Panc1 (cell line): Measurements from ENCODE around the gene BPIFA1. TPM values are rescaled to one million over a fixed set of nuclear protein-coding genes. Genes with fewer than 3 reads are reported as not detected.
A peak's percentile ranks its signal among the peaks of the same experiment; 100 is the strongest.

Experiments
- ATAC-seq: fragments of 200-7000 bp; cut with Tn5 transposase; 2 replicates; pipeline ENCODE4 v1.9.1; 2020; ENCODE audit warnings: mild to moderate bottlenecking, moderate library complexity
- BruUV-seq: library from RNA; stranded (reverse); fragments of 400-500 nt; replicated peaks from 2 replicates; lab custom pipeline; 2021; lab: Mats Ljungman, UMichigan
- CTCF ChIA-PET: fragments of 300-600 bp; sonication (Branson Sonifier 250); formaldehyde crosslinking; loops from one replicate; lab custom pipeline; 2022; ENCODE audit warnings: antibody characterized with exemption; lab: Charles Lee
- POLR2A ChIA-PET: fragments of 300-600 bp; sonication (Branson Sonifier 250); formaldehyde crosslinking; loops from one replicate; lab custom pipeline; 2022; ENCODE audit warnings: antibody characterized with exemption; lab: Charles Lee
- DNase-seq: peaks from one replicate; pipeline ENCODE4 v3.0.0-alpha.2; 2010; ENCODE audit warnings: low read depth, low spot score
- H3K27ac ChIP-seq: 2 replicates; pipeline ENCODE4 v1.5.1; 2011; ENCODE audit warnings: mild to moderate bottlenecking, low read length, inconsistent platforms
- H3K27me3 ChIP-seq: fragments of 200-500 bp; sonication (Bioruptor generic); 2 replicates; pipeline ENCODE4 v1.6.0; 2014; ENCODE audit warnings: low read length, inconsistent platforms; ENCODE audit not compliant: control insufficient read depth, insufficient read depth
- H3K36me3 ChIP-seq: fragments of 200-500 bp; sonication (Bioruptor generic); 2 replicates; pipeline ENCODE4 v1.5.1; 2014; ENCODE audit warnings: inconsistent platforms, mild to moderate bottlenecking, low read length, moderate library complexity; ENCODE audit not compliant: control insufficient read depth, insufficient read depth
- H3K4me1 ChIP-seq: 2 replicates; pipeline ENCODE4 v1.5.1; 2011; ENCODE audit warnings: inconsistent platforms, mild to moderate bottlenecking, low read length, moderate library complexity; ENCODE audit not compliant: control insufficient read depth, insufficient read depth
- H3K4me3 ChIP-seq, 2 experiments: 2 replicates each; pipeline ENCODE4 v1.5.1; 2011 to 2012; ENCODE audit warnings: low read depth in 2 of 2, low read length in 2 of 2, mild to moderate bottlenecking in 2 of 2, inconsistent platforms in 1 of 2, moderate library complexity in 1 of 2
- H3K9me3 ChIP-seq: fragments of 200-500 bp; sonication (Bioruptor generic); 2 replicates; pipeline ENCODE4 v1.5.1; 2014; ENCODE audit warnings: low read depth, mild to moderate bottlenecking, inconsistent platforms, low read length, moderate library complexity; ENCODE audit not compliant: control insufficient read depth, insufficient read depth
- POLR2AphosphoS5 ChIP-seq: IDR thresholded peaks from 2 replicates; pipeline ENCODE4 v1.6.1; 2012; ENCODE audit warnings: mild to moderate bottlenecking, low read depth, low read length, moderate library complexity
- REST ChIP-seq, 2 experiments: IDR thresholded peaks; 2 replicates each; pipeline ENCODE4 v1.6.1; 2011 to 2012; ENCODE audit warnings: low read depth in 2 of 2, control low read depth in 1 of 2, low read length in 1 of 2, mild to moderate bottlenecking in 1 of 2, moderate library complexity in 1 of 2; ENCODE audit not compliant: insufficient read depth in 1 of 2
- SIN3A ChIP-seq: IDR thresholded peaks from 2 replicates; pipeline ENCODE4 v1.6.1; 2012; ENCODE audit warnings: low read depth, mild to moderate bottlenecking, low read length, moderate library complexity, borderline replicate concordance; ENCODE audit not compliant: insufficient read depth
- TCF7L2 ChIP-seq: IDR thresholded peaks from 2 replicates; pipeline ENCODE4 v1.6.1; 2011; ENCODE audit warnings: mild to moderate bottlenecking, low read depth, low read length, inconsistent platforms
- in situ Hi-C: cut with HindIII; loops from 2 replicates; pipeline ENCODE4 v1.10.0; 2016; ENCODE audit warnings: low sequenced_read_pairs, low pct_unique_long_range_greater_than_20kb
- intact Hi-C: fragments of 100-400 bp; cut with micrococcal nuclease; formaldehyde crosslinking; loops from one replicate; pipeline ENCODE4 v1.10.0; 2022; ENCODE audit not compliant: unreplicated experiment
- total RNA-seq: library from RNA; stranded (reverse); gene quantifications from one replicate; pipeline ENCODE4 v1.2.1, GENCODE V29; 2021; ENCODE audit not compliant: unreplicated experiment
- TF ChIP-seq, protein P1 (sequence below): fragments of 450-650 bp; IDR thresholded peaks from 2 replicates; pipeline ENCODE4 v1.5.1; 2017; ENCODE audit warnings: mild to moderate bottlenecking

The BPIFA1 gene
- total RNA-seq, 1 experiment from 2014 or later: not detected

DNA sequence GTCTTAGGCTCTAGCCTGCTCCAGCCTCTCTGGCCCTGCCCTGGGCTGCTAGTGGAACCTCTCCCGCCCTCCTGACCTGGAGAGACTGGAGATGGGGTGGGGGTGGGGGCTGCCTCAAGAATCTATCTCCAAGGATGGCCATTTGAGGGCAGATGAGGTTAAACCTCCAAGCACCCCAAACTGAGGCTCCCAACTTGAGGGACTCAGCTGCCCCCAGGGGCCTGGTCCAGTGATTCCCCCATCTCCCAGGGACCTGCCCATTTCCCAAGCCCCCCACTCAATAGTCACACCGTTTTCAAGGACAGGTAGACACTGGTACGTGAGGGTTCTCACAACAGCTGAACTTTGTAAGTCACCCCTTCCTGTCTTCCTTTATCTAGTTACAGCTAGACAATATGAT is 40.1 kb downstream of the BPIFA1 start:
- ChIA-PET CTCF (no interaction called here), POLR2A (no interaction called here)
- H3K9me3 ChIP-seq: no peaks in the 10 kb centered on the region
- ATAC-seq (no peak), DNase-seq (no peak)
- TF ChIP-seq POLR2AphosphoS5 (no peak), REST (IDR thresholded peaks at IDR 0.05; ENCODE audit: insufficient read depth in 1 of 2, low read depth in 2 of 2, low read length in 1 of 2) (no peak), TCF7L2 (no peak), SIN3A (no peak)
- TF ChIP-seq, protein P1, sequence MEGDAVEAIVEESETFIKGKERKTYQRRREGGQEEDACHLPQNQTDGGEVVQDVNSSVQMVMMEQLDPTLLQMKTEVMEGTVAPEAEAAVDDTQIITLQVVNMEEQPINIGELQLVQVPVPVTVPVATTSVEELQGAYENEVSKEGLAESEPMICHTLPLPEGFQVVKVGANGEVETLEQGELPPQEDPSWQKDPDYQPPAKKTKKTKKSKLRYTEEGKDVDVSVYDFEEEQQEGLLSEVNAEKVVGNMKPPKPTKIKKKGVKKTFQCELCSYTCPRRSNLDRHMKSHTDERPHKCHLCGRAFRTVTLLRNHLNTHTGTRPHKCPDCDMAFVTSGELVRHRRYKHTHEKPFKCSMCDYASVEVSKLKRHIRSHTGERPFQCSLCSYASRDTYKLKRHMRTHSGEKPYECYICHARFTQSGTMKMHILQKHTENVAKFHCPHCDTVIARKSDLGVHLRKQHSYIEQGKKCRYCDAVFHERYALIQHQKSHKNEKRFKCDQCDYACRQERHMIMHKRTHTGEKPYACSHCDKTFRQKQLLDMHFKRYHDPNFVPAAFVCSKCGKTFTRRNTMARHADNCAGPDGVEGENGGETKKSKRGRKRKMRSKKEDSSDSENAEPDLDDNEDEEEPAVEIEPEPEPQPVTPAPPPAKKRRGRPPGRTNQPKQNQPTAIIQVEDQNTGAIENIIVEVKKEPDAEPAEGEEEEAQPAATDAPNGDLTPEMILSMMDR: no peak
- no peak overlapping the region for H3K4me3 ChIP-seq
- no peaks in the 10 kb centered on the region for H3K4me1 ChIP-seq
- no peaks in the 10 kb centered on the region; the same call in 1 of the 2 replicates for H3K27me3 ChIP-seq
- no peak overlapping the region for H3K27ac ChIP-seq
- in situ Hi-C loops: no loop called here
- intact Hi-C loops: no loop called here
- no TSS peak for BruUV-seq
- no peaks in the 10 kb centered on the region for H3K36me3 ChIP-seq

- H3K36me3 ChIP-seq: no peaks in the 10 kb centered on the region
- intact Hi-C loops (no loop called here), in situ Hi-C loops (no loop called here)
- no peak overlapping the region for H3K4me3 ChIP-seq
- no peaks in the 10 kb centered on the region; the same call in 1 of the 2 replicates for H3K27me3 ChIP-seq
- DNase-seq: no peak
- BruUV-seq: no TSS peak
- no peak overlapping the region for H3K27ac ChIP-seq
- peak; percentile 69; the same call in 1 of the 2 replicates for ATAC-seq
- no peaks in the 10 kb centered on the region for H3K4me1 ChIP-seq
- POLR2A ChIA-PET: no interaction called here
- H3K9me3 ChIP-seq: no peaks in the 10 kb centered on the region
- TF ChIP-seq TCF7L2 (no peak), POLR2AphosphoS5 (no peak), REST (IDR thresholded peaks at IDR 0.05; ENCODE audit: insufficient read depth in 1 of 2, low read depth in 2 of 2, low read length in 1 of 2) (no peak), SIN3A (no peak)
- TF ChIP-seq, protein P1: no peak
- CTCF ChIA-PET: interaction anchor here (0.6 kb wide), 1 partner anchor 126 kb away, joined by 8 read pairs; no protein-coding TSS in a partner anchor
Observed at GRCh38 chr20:33276303-33277113, 40.7 kb downstream of the BPIFA1 start.
